SU-DHL-6 (cell line): ENCODE measurements around the gene ABR.

Source experiments
- EZH2phosphoT487 ChIP-seq: fragments of 200-600 bp; sonication (generic), shearing (Covaris generic); conservative IDR thresholded peaks from 2 replicates; pipeline ENCODE4 v1.6.1; 2018; ENCODE audit warnings: mild to moderate bottlenecking, antibody characterized with exemption, low read length, moderate library complexity, mixed read lengths
- TF ChIP-seq, protein P1 (sequence below): fragments of 200-600 bp; sonication (generic); IDR thresholded peaks from one replicate; pipeline ENCODE4 v1.5.1; 2017; ENCODE audit warnings: antibody characterized with exemption, mild to moderate bottlenecking, low read length, moderate library complexity; ENCODE audit not compliant: insufficient read depth, poor library complexity, severe bottlenecking

DNA sequence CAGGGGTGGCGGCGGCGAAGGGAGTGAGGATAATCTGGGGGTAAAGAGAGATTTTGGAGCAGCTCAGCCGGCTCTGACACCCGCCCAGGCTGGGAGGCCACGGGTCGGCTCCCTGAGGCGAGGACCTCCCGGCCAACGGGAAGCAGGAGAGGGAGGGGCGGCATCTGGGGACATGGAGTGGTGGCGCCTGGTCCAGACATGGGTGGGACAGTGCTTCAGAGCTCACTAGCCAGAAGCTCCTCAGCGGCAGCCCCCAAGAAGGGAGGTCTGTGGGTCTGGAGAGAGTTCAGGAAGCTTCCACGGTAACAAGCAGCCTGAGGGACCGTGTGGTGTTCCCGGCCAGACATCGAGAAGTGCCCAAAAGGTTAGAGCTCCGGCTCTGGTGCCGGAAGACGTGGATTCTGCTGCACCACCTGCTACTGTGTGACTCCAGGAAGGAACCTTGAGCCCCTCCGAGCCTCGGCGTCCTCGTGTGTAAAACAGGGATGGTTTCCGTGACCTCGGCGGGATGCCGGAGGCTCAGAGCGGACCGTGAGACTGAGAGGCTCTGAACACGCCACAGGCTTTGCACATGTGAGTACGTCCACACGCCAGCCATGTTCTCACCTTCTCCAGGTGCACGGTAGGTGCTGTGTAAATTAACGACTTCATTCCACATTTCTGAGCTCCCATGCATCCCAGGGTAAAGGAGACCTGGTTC lies 126.0 kb downstream of the ABR start:
- TF ChIP-seq, protein P1, sequence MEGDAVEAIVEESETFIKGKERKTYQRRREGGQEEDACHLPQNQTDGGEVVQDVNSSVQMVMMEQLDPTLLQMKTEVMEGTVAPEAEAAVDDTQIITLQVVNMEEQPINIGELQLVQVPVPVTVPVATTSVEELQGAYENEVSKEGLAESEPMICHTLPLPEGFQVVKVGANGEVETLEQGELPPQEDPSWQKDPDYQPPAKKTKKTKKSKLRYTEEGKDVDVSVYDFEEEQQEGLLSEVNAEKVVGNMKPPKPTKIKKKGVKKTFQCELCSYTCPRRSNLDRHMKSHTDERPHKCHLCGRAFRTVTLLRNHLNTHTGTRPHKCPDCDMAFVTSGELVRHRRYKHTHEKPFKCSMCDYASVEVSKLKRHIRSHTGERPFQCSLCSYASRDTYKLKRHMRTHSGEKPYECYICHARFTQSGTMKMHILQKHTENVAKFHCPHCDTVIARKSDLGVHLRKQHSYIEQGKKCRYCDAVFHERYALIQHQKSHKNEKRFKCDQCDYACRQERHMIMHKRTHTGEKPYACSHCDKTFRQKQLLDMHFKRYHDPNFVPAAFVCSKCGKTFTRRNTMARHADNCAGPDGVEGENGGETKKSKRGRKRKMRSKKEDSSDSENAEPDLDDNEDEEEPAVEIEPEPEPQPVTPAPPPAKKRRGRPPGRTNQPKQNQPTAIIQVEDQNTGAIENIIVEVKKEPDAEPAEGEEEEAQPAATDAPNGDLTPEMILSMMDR, result no peak
- TF ChIP-seq EZH2phosphoT487, result no peak
